Measurements from ENCODE around the gene HYAL2.

The HYAL2 gene, protein sequence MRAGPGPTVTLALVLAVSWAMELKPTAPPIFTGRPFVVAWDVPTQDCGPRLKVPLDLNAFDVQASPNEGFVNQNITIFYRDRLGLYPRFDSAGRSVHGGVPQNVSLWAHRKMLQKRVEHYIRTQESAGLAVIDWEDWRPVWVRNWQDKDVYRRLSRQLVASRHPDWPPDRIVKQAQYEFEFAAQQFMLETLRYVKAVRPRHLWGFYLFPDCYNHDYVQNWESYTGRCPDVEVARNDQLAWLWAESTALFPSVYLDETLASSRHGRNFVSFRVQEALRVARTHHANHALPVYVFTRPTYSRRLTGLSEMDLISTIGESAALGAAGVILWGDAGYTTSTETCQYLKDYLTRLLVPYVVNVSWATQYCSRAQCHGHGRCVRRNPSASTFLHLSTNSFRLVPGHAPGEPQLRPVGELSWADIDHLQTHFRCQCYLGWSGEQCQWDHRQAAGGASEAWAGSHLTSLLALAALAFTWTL

GRCh38 chr3:50322386-50323091 is at the start of gene HYAL2:
Gene HYAL2, minus strand, starts transcription at chr3:50322745. Its CDS starts 2,256 bp downstream, at chr3:50320489.
- no peak for DNase-seq

GRCh38 chr3:50371133-50371685 is 48.7 kb upstream of the HYAL2 start:
- DNase-seq = no peak

GRCh38 chr3:50370594-50370993 is 48.0 kb upstream of the HYAL2 start:
- DNase-seq = no peak

- DNase-seq = no peak
These were observed 46.6 kb upstream of the HYAL2 start for GRCh38 chr3:50369012-50369670.

DNA sequence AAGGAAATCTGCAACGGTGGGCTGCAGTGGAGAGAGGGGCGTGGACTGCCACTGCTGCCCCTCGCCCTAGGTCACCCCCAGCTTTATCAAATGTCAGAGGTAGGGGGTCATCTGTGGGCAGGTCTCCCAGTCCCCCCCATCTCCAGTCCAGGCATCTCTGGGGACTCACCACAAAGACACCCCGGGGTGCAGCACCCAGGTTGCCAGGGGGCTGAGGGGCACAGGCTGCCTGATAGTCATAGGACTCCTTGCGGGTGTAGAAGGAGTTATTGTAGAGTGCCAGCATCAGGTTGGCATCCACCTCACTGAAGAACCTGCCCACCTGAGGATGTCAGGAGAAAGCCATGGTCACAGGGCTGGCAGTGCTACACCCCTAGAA is 43.3 kb upstream of the HYAL2 start:
- no peak for DNase-seq

DNA sequence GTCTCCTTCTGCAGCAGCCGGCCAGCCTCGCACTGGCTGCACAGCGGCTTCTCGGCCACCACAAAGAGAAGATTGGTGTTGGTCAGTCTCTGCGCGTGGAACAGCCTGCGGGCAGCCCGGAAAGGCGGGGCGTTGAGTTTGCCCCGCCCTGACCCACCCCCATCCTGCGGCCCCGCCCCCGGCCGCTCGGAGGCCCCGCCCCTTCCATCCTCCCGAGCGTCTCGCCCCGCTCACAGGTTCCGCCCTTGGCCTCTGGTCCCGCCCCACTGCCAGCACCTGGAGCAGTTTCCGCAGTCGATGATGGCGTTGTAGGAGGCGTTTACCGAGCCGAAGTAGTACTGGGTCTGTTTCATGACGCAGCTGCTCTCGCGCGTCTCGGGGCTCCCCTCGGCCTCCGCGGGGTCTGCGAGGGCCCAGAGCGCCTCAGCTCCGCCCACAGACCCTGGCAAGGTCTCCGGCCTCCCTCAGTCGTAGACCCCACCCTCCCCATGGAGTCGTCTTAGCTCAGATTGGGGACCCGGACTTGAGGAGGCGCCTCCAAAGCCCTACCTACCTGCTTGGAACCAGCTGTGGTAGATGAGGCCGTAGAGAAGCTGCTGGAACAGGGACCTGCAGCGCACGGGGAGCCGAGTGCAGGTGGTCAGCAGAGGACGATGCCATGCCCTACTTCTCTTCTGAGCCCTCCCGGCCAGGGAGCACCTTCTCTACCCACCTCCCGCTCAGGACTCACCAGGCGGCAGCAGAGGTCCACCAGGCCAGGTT is 42.7 kb upstream of the HYAL2 start:
- DNase-seq = no peak

- DNase-seq = no peak
These were observed 42.1 kb upstream of the HYAL2 start for GRCh38 chr3:50364573-50365079.

DNA sequence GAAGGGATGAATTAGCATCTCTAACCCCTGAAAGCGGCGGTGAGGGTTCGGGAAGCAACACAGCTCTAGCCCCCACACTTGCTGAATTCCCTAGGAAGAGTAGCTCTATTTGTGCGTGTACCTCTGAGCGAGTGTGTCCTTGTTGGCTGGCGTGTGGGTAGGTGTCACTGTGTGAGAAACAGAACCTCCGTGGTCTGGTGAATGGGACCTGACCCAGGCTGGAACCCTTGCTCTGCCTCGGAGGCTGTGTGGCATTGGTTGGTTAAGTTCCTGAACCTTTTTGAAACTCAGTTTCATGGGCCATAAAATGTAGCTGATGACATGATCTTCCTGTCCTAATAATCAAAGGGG is 37.2 kb upstream of the HYAL2 start:
- DNase-seq = no peak

DNA sequence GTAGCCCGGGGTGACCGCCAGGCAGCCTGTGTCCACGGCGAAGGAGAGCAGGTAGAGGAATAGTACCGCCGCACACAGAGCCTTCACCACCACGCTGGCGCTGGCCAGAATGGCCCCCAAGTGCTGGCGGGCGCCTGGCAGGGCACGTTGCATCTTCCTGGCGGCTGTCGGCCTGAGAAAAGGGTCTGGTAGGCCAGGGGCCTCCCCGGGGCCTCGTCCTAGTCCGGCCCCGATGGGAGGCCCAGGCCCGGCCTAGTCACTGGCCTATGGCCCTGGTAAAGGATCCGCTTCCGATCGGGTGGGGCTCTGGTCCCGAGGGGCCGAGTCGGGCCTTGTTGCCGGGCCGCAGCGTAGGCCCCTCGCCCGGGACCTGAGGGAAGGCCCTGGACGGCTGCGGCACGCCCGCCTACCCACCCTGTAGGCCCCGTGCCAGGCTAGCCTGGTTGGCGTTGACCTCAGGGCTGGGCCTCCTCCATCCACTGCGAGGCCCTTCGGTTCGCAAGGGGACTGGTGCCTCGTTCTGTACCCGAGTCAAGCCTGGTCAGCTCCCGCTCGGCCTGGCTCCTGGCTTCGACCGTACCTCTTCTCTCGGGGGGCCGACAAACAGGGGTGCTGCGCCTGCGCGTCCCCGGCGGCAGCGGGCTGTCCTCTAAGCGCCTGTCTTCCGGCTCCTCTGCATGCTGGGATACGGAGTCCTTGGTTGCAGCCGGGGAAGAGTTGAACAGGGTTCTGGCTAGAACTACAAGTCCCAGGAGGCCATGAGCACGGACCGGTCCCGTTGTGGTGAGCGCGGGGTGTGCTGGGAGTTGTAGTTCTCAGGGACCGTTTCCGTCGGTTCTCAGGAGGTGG is 36.6 kb upstream of the HYAL2 start, which contains the start of gene TMEM115:
TMEM115 (minus strand) TSS at position 611 of the 849 bp plus-strand sequence; CDS start at position 153, 458 bp downstream.
- peak; percentile 76 for DNase-seq

DNA sequence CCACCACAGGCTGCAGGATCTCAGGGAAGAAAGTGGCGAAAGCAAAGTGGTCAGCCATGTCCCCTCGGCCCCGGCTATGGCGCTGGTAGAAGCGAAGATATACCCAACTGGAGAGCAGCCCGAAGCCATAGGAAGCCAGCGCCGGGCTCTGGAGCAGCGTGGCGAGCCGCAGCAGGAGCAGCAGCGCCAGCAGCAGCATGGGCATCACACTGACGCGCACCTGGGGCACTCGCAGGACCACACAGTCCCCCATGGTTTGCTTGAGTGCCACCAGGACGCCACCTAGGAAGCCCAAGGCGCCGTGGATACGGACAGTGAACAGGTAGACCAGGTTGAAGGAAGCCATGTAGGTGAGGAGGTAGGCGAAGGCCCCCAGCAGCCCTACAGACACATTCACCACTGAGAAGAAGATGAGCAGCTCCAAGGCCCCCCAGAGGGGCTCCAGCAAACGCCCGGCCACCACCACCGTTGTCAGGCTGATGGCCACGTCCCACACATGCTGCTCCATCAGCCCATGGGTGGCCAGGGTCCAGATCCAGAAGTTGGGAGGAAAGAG is 35.9 kb upstream of the HYAL2 start:
- DNase-seq = no peak

- no peak for DNase-seq
These were observed 34.9 kb upstream of the HYAL2 start for GRCh38 chr3:50357481-50357880.

DNA sequence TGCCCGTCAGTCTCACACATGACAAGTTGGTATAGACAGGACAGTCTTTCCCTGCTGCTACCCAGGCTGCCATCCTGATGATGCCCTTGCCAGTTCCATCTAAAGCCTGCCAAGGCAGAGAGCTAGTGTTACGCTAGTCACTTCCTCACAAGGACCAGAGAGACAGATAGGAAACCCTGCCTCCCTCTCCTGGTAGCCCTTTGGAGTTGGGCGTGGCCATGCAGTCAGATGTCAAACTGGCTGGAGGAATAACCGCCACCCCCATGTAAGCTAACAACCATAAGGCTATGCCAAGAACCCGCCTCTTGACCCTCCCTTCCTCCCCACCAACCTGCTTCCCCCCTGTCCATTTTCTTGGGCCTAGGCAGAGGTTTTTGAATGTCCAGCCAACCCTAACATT is 34.0 kb upstream of the HYAL2 start:
- DNase-seq = no peak

DNA sequence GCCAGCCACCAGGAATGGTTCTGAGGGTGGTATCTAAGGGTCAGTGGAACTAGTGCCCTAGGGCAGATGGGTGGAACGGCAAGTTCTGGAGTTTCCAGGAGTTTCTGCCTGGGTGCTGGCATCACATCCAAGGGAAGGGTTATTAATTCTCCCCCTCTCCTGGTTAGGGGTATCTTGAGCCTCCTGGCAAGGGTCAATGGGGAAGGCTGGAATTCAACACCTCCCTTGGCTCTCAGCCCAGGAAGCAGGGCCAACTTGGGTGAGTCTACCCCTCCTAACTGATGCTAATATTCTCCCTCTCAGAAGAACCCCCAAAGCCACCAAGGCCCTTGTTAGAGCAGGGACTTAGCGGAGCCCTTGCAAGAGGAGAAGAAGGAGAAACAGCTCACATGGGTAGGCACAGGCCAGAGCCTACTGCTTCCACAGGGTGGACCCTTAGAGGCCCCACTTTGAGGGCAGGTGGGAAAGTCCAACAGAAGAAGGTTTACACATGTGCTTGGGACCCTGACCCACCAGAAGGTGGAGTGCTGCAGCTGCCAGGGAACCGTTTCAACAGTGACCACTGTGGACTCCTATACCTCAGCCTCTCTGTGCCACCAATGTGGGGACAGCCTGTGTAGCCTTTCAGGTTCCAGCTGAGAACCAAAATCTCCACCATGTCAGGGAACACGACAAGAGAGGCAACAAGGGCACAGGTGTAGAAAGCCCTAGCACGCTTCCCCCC is 33.4 kb upstream of the HYAL2 start:
- DNase-seq = no peak

DNA sequence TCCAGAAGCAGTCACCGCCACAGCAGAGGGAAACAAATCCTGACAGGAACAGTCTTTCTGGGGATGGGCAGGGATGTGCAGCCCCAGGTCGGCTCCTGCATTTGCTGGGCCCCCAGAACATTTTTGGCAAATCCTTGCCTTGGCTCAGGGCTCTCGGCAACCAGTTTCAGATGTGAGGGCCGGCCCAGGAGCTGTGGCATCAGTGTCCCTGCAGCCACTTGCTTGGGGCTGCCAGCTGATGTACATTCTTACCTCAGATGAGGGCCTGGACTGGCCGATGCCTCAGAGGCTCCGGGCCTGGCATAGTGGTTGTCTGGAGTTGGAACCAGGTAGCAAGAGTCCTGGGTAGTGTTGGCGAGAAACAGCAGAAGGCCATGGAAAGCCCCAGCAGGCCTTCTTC is 32.3 kb upstream of the HYAL2 start:
- no peak for DNase-seq

GRCh38 chr3:50354186-50354764 is 31.7 kb upstream of the HYAL2 start:
- no peak for DNase-seq

GRCh38 chr3:50353245-50354004 is 30.9 kb upstream of the HYAL2 start:
- DNase-seq = no peak

GRCh38 chr3:50352781-50353180 is 30.2 kb upstream of the HYAL2 start:
- DNase-seq = no peak

- DNase-seq = no peak
These were observed 28.8 kb upstream of the HYAL2 start for GRCh38 chr3:50351323-50351697.

Measured in KG1 (cell line).